Common myeloid progenitor, CD34-positive (primary cell): ENCODE measurements around the gene OLFM2.
"Not testable (repeated sequence)": the region's sequence is repeated elsewhere in the genome, so short reads cannot be mapped to it uniquely, and the experiment has no call there.

Experiments
- CTCF ChIA-PET: fragments of 350-600 bp; sonication (Branson Sonifier 250); formaldehyde crosslinking; loops from one replicate; lab custom pipeline; 2021; ENCODE audit warnings: antibody characterized with exemption; lab: Charles Lee
- POLR2A ChIA-PET: fragments of 350-600 bp; sonication (Branson Sonifier 250); formaldehyde crosslinking; loops from one replicate; lab custom pipeline; 2021; ENCODE audit warnings: antibody characterized with exemption; lab: Charles Lee
- DNase-seq, 3 donors: peaks; one replicate each; pipeline versions ENCODE4 v3.0.0 to v3.0.0-alpha.2; 2013
- H3K27ac ChIP-seq, 2 experiments: 1 replicate in 1 of 2; 2 replicates in 1 of 2; pipeline ENCODE4 v1.7.0; 2013; ENCODE audit warnings: inconsistent platforms in 2 of 2, low read length in 2 of 2, mild to moderate bottlenecking in 2 of 2, low read depth in 1 of 2, moderate library complexity in 1 of 2; ENCODE audit not compliant: severe bottlenecking in 2 of 2, insufficient read depth in 1 of 2, poor library complexity in 1 of 2
- H3K27me3 ChIP-seq, 5 experiments: replicated peaks in 2 of 5; 1 replicate in 3 of 5; 2 replicates in 2 of 5; pipeline versions ENCODE4 v1.6.1 to v1.7.0; 2013; ENCODE audit warnings: low read length in 4 of 5, mild to moderate bottlenecking in 2 of 5, moderate library complexity in 2 of 5, inconsistent platforms in 1 of 5; ENCODE audit not compliant: insufficient read depth in 5 of 5, control insufficient read depth in 4 of 5
- H3K36me3 ChIP-seq, 4 experiments: 1 replicate in 2 of 4; 2 replicates in 2 of 4; pipeline versions ENCODE4 v1.6.1 to v1.7.0; 2013; ENCODE audit warnings: low read length in 3 of 4, control low read depth in 1 of 4, mild to moderate bottlenecking in 1 of 4; ENCODE audit not compliant: control insufficient read depth in 4 of 4, insufficient read depth in 4 of 4
- H3K4me1 ChIP-seq, 4 experiments: 1 replicate in 3 of 4; 2 replicates in 1 of 4; pipeline versions ENCODE4 v1.6.1 to v1.7.1; 2013; ENCODE audit warnings: low read length in 3 of 4, mild to moderate bottlenecking in 3 of 4, control low read depth in 1 of 4, inconsistent platforms in 1 of 4, moderate library complexity in 1 of 4; ENCODE audit not compliant: control insufficient read depth in 4 of 4, insufficient read depth in 4 of 4; ENCODE audit errors: control extremely low read depth in 1 of 4
- H3K4me3 ChIP-seq, 7 experiments: 1 replicate in 4 of 7; 2 replicates in 3 of 7; pipeline versions ENCODE4 v1.5.1 to v1.7.0; 2013; ENCODE audit warnings: mild to moderate bottlenecking in 7 of 7, low read length in 6 of 7, moderate library complexity in 6 of 7, inconsistent platforms in 2 of 7, low read depth in 2 of 7, control low read depth in 1 of 7; ENCODE audit not compliant: insufficient read depth in 4 of 7, control insufficient read depth in 1 of 7; ENCODE audit errors: extremely low read depth in 1 of 7
- H3K9me3 ChIP-seq, 5 experiments: 1 replicate in 4 of 5; 2 replicates in 1 of 5; pipeline versions ENCODE4 v1.6.1 to v1.7.1; 2013; ENCODE audit warnings: low read length in 4 of 5, mild to moderate bottlenecking in 2 of 5, inconsistent platforms in 1 of 5, low read depth in 1 of 5, moderate library complexity in 1 of 5; ENCODE audit not compliant: control insufficient read depth in 4 of 5, insufficient read depth in 2 of 5; ENCODE audit errors: control extremely low read depth in 1 of 5
- WGBS: methylation state at CpG from one replicate; pipeline ENCODE4 v1.1.5; 2013; ENCODE audit not compliant: insufficient coverage; 5-methylcytosine and 5-hydroxymethylcytosine counted together

The OLFM2 gene

DNA sequence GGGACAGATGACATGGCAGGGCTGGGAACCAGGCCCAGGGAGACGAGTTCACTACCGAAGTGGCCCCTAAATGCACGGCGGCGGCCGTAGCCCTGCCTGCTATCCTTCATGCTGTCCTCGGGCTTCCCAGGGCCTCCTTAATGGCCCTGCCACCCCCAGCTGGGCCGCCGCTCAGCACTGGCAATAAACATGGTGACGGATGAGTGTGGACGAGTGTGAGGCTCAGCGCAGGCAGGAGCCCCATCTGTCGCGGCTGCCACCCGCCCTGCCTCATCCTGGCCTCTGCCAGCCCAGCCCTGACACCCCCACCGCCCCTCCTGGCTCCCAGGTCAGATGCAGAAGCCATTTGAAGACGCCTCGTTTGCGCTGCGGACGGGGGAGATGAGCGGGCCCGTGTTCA, 87.6 kb downstream of the OLFM2 start:
- POLR2A ChIA-PET: no interaction called here

DNA sequence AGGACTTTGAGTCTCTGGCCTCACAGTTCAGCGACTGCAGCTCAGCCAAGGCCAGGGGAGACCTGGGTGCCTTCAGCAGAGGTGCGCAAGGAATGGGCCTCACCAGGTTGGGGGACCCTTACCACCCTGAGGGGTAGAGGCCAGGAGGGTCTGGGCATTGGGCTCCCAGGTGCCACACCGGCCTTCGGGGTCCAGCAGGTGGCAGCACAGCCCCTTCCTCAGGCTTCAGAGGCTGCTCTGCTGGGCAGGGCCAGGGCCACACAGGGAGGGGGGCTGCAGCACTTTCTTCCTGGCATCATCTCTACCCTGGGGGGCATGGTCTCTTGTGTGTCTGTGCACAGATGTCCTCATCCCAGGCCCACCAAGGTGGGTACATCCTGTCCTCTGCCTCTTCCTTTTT, 88.3 kb downstream of the OLFM2 start:
- H3K9me3 ChIP-seq: peaks cover 0 to 5% (median 0%) of the 10 kb centered on the region in 5 experiments
- no peak overlapping the region for H3K4me3 ChIP-seq
- peaks cover 4 to 82% (median 51%) of the 10 kb centered on the region in 4 experiments for H3K36me3 ChIP-seq
- H3K27ac ChIP-seq: no peak overlapping the region
- CTCF ChIA-PET: interaction anchor here (2.2 kb wide), 1 partner anchor 11 kb away, joined by 11 read pairs; no protein-coding TSS in a partner anchor
- 81% methylated on average over 3 of the region's 4 CpGs for WGBS
- no peaks in the 10 kb centered on the region for H3K27me3 ChIP-seq
- POLR2A ChIA-PET: no interaction called here
- peak in 2 of 3 donors; percentile 9 to 23 for DNase-seq
- H3K4me1 ChIP-seq: no peaks in the 10 kb centered on the region

More for the DNA sequence above, 87.6 kb downstream of the OLFM2 start:
- Histone ChIP-seq H3K36me3 (peaks cover 4 to 75% (median 44%) of the 10 kb centered on the region in 4 experiments), H3K4me3 (no peak overlapping the region), H3K27ac (no peak overlapping the region), H3K4me1 (no peaks in the 10 kb centered on the region), H3K27me3 (no peaks in the 10 kb centered on the region), H3K9me3 (no peaks in the 10 kb centered on the region)
- WGBS: 95% methylated on average over 22 of the region's 23 CpGs
- CTCF ChIA-PET: no interaction called here
- DNase-seq: no peak

DNA sequence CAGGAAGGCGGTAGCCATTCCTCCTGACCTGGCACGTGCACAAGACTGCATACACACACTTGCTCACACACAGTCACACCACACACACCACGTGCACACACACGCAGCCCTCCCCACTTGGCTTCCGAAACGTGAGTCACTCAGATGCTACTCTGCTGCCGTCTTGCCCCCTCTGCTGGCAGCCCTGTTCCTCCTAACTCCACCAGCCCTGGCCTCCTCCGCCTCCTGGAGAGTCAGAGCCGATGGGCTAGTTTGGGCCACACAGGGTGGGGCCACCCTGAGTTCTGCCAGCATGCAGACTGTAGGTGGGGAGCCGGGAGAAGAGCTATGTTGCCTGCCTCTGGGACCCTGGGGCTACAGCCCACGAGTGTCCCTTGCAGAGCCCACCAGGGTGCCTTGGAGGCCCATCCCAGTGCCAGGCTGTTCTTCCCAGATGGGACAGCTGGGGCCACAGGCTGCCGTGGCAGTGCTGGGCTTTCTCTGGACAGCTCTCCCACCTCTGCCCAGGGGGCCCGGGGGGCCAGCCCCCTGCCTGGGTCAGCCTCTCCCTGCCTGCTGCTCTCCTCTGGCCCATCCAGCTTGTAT, 89.1 kb downstream of the OLFM2 start:
- no peak overlapping the region for H3K4me3 ChIP-seq
- ChIA-PET POLR2A (no interaction called here), CTCF (interaction anchor here (2.2 kb wide), 1 partner anchor 10 kb away, joined by 11 read pairs; no protein-coding TSS in a partner anchor)
- no peak overlapping the region for H3K27ac ChIP-seq
- DNase-seq: peak; percentile 23 to 43 (median 39)
- H3K9me3 ChIP-seq: peaks cover 0 to 10% (median 5%) of the 10 kb centered on the region in 5 experiments
- WGBS: 92% methylated on average over 7 of the region's 13 CpGs
- H3K4me1 ChIP-seq: no peaks in the 10 kb centered on the region
- peaks cover 4 to 91% (median 59%) of the 10 kb centered on the region in 4 experiments for H3K36me3 ChIP-seq
- H3K27me3 ChIP-seq: no peaks in the 10 kb centered on the region

DNA sequence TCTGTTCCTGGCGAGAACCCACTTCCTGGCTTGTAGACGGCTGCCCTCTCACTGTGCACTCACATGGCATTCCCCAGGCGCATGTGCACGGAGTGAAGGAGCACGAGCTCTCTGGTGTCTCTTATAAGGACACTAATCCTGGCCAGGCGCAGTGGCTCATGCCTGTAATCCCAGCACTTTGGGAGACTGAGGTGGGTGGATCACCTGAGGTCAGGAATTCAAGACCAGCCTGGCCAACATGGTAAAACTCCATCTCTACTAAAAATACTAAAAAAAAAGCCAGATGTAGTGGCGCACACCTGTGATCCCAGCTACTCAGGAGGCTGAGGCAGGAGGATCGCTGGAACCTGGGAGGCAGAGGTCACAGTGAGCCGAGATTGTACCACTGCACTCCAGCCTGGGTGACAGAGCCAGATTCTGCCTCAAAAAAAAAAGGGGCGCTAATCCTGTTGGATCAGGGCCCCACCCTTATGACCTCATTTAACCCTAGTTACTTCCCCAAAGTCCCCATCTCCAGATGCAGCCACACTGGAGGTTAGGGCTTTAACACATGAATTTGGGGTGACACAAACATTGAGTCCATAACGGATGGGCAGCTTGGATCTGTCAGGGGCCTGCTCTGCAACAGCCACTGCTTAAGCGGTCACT, 92.6 kb downstream of the OLFM2 start:
- H3K9me3 ChIP-seq: peaks cover 0 to 10% (median 5%) of the 10 kb centered on the region in 5 experiments
- POLR2A ChIA-PET, H3K27me3 ChIP-seq, H3K4me1 ChIP-seq, DNase-seq, H3K4me3 ChIP-seq, H3K27ac ChIP-seq: not testable (repeated sequence)
- 97% methylated on average over 7 of the region's 12 CpGs for WGBS
- H3K36me3 ChIP-seq: peaks cover 4 to 95% (median 78%) of the 10 kb centered on the region in 4 experiments
- CTCF ChIA-PET: interaction anchor here (0.6 kb wide), 1 partner anchor 176 kb away, joined by 3 read pairs; no protein-coding TSS in a partner anchor

DNA sequence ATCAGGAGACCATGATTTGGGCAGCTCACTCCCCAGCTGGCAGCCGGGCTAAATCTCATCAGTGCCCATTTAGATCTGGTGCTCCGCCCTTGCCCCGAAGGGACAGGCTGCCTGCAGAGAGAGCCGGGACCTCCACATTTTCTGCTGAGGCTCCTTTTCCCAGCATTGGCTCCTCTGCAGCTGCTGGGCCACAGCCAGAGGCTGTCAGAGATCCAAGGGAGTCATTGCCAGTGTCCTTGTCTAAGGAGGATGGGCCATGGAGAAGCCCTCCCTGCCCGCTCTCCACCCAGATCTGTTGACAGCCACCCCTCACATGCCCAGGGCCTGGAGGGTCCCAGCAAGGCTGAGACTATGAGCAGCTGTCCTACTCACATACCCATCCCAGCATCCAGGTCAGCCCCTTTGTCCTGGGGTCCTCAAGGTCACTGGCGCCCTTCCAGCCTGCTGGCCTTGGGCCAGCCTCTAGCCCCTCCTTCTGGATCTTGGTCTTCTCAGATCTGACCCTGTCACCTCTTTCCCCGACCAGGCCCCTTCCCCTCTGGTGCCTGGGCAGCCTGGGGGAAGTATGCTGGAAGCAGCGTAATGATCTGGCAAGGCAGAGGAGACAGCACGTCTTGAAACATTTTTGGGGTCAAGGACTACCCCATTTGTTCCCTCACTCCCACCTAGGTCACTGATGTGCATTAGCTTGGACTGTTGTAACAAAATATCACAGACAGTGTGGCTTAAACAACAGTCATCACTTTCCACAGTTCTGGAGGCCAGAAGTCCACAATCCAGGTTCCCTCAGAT, 93.3 kb downstream of the OLFM2 start:
- H3K9me3 ChIP-seq: peaks cover 0 to 10% (median 5%) of the 10 kb centered on the region in 5 experiments
- H3K36me3 ChIP-seq: peaks cover 0 to 94% (median 78%) of the 10 kb centered on the region in 4 experiments
- no peaks in the 10 kb centered on the region for H3K4me1 ChIP-seq
- no peaks in the 10 kb centered on the region for H3K27me3 ChIP-seq
- H3K4me3 ChIP-seq: no peak overlapping the region
- 98% methylated on average over 7 of the region's 9 CpGs for WGBS
- DNase-seq: no peak
- no peak overlapping the region for H3K27ac ChIP-seq
- CTCF ChIA-PET: no interaction called here
- POLR2A ChIA-PET: no interaction called here

DNA sequence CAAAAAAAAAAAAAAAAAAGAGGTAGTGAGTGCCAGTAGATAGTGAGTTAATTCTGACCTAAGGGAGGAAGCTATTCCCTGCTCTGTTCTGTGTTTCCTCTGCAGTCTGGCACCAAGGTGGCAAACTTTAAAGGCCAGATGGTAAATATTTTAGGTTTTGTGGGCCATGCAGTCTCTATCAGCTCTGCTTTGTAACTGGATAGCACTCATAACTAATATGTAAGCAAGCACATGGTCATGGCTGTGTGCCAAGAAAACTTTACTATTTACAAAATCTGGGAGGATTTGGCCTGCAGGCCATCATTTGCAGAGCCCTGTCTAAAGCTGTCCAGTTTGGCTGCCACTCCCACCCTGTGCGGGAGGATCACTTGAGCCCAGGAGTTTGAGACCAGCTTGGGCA, 96.9 kb downstream of the OLFM2 start:
- CTCF ChIA-PET: interaction anchor here (0.6 kb wide), 1 partner anchor 45 kb away, joined by 3 read pairs; no protein-coding TSS in a partner anchor
- POLR2A ChIA-PET: no interaction called here
- WGBS: 100% methylated on average over 1 of the region's 1 CpG
- H3K27ac ChIP-seq: no peak overlapping the region
- H3K36me3 ChIP-seq: peaks cover 0 to 64% (median 52%) of the 10 kb centered on the region in 4 experiments
- peaks cover 5 to 14% (median 12%) of the 10 kb centered on the region in 4 experiments for H3K4me1 ChIP-seq
- H3K9me3 ChIP-seq: peaks cover 0 to 10% (median 5%) of the 10 kb centered on the region in 5 experiments
- H3K27me3 ChIP-seq: no peaks in the 10 kb centered on the region
- no peak overlapping the region for H3K4me3 ChIP-seq
- no peak for DNase-seq
